ENCODE measurements around the gene ELOVL5.

ELOVL5 gene

DNA sequence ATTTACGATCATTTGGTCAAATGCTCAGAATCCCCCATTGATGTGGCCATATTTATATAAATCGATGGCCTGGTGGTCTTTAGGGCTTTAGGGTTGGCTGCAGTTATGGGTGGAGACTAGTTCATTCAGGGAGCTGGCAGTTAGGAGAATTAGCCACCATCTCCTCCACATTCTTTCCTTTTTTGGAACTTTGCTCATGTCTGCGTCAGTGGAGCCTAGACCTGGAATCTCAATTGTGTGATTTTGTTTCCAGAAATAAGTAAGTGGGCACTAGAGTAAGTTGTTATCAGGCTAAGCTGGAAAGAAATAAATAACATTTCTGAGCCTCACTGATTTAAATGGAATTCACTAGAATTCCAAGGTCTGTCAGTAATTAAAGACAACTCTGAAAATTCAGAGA is 29.0 kb upstream of the ELOVL5 start:
- TF ChIP-seq FOXM1 (IDR thresholded peaks at IDR 0.05; ENCODE audit: borderline replicate concordance, low read depth) (no peak), ZBTB7A (IDR thresholded peaks at IDR 0.05; ENCODE audit: low read depth) (no peak), EGR1 (IDR thresholded peaks at IDR 0.05) (no peak), RAD21 (IDR thresholded peaks at IDR 0.05; ENCODE audit: low read depth) (no peak), NFIC (IDR thresholded peaks at IDR 0.05) (no peak), TAF1 (IDR thresholded peaks at IDR 0.05; ENCODE audit: low read depth) (no peak), TEAD4 (IDR thresholded peaks at IDR 0.05) (no peak), YY1 (IDR thresholded peaks at IDR 0.05; ENCODE audit: low read depth) (no peak)
- TF ChIP-seq, protein P1, sequence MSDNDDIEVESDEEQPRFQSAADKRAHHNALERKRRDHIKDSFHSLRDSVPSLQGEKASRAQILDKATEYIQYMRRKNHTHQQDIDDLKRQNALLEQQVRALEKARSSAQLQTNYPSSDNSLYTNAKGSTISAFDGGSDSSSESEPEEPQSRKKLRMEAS (IDR thresholded peaks at IDR 0.05): no peak

- TF ChIP-seq RAD21 (IDR thresholded peaks at IDR 0.05; ENCODE audit: low read depth) (no peak), EGR1 (IDR thresholded peaks at IDR 0.05) (no peak), CREB1 (IDR thresholded peaks at IDR 0.05; ENCODE audit: low read depth) (no peak), YY1 (IDR thresholded peaks at IDR 0.05; ENCODE audit: low read depth) (no peak), TCF12 (IDR thresholded peaks at IDR 0.05; ENCODE audit: low read depth) (no peak), EP300 (IDR thresholded peaks at IDR 0.05; ENCODE audit: borderline replicate concordance) (no peak), CEBPB (IDR thresholded peaks at IDR 0.05) (no peak), TEAD4 (IDR thresholded peaks at IDR 0.05) (no peak), ZBTB7A (IDR thresholded peaks at IDR 0.05; ENCODE audit: low read depth) (no peak), FOXM1 (IDR thresholded peaks at IDR 0.05; ENCODE audit: borderline replicate concordance, low read depth) (no peak), NFIC (IDR thresholded peaks at IDR 0.05) (no peak), TAF1 (IDR thresholded peaks at IDR 0.05; ENCODE audit: low read depth) (no peak)
- TF ChIP-seq, protein P1 (IDR thresholded peaks at IDR 0.05): no peak
- TF ChIP-seq, protein P2, sequence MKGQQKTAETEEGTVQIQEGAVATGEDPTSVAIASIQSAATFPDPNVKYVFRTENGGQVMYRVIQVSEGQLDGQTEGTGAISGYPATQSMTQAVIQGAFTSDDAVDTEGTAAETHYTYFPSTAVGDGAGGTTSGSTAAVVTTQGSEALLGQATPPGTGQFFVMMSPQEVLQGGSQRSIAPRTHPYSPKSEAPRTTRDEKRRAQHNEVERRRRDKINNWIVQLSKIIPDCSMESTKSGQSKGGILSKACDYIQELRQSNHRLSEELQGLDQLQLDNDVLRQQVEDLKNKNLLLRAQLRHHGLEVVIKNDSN (IDR thresholded peaks at IDR 0.05): no peak
These were observed 28.5 kb upstream of the ELOVL5 start for GRCh38 chr6:53377289-53377688.

DNA sequence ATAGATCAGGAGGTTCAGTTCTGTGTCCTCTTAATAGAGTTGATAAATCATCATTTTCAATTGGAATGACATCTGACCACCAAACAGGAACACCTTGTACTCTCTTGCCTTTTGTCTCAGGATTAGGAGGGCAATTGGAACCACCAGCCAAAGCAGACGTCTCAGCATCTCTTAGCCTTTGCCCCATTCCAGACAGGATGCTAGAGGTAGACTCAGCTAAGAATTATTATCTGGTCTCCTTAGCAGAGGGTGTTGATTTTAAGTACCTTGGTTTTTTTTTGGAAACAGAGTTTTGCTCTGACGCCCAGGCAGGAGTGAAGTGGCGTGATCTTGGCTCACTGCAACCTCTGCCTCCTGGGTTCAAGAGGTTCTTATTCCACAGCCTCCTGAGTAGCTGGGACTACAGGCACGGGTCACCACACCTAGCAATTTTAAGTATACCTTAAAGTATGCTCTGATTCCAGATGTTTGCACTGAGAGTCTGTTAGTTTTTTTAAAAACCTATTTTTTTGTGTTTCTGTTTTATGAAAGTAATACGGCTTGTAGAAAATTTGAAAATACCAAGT is 28.0 kb upstream of the ELOVL5 start:
- TF ChIP-seq TAF1 (IDR thresholded peaks at IDR 0.05; ENCODE audit: low read depth) (no peak), NFIC (IDR thresholded peaks at IDR 0.05) (no peak), FOXM1 (IDR thresholded peaks at IDR 0.05; ENCODE audit: borderline replicate concordance, low read depth) (no peak), ZBTB7A (IDR thresholded peaks at IDR 0.05; ENCODE audit: low read depth) (no peak), TCF12 (IDR thresholded peaks at IDR 0.05; ENCODE audit: low read depth) (no peak), RAD21 (IDR thresholded peaks at IDR 0.05; ENCODE audit: low read depth) (no peak), YY1 (IDR thresholded peaks at IDR 0.05; ENCODE audit: low read depth) (no peak), EGR1 (IDR thresholded peaks at IDR 0.05) (no peak), CREB1 (IDR thresholded peaks at IDR 0.05; ENCODE audit: low read depth) (no peak)
- TF ChIP-seq, protein P2 (IDR thresholded peaks at IDR 0.05): no peak

- TF ChIP-seq ZBTB7A (IDR thresholded peaks at IDR 0.05; ENCODE audit: low read depth): no peak
- no peak for TF ChIP-seq TCF12 (IDR thresholded peaks at IDR 0.05; ENCODE audit: low read depth)
- no peak for TF ChIP-seq REST (IDR thresholded peaks at IDR 0.05; ENCODE audit: low read depth)
- TF ChIP-seq TEAD4 (IDR thresholded peaks at IDR 0.05): no peak
- TF ChIP-seq NFIC (IDR thresholded peaks at IDR 0.05): no peak
These were observed 27.1 kb upstream of the ELOVL5 start for GRCh38 chr6:53375847-53376246.

GRCh38 chr6:53373638-53374037 is 24.9 kb upstream of the ELOVL5 start:
- TF ChIP-seq TEAD4 (IDR thresholded peaks at IDR 0.05) (no peak), NFIC (IDR thresholded peaks at IDR 0.05) (no peak), TCF12 (IDR thresholded peaks at IDR 0.05; ENCODE audit: low read depth) (no peak), CEBPB (IDR thresholded peaks at IDR 0.05) (no peak), REST (IDR thresholded peaks at IDR 0.05; ENCODE audit: low read depth) (no peak), FOXM1 (IDR thresholded peaks at IDR 0.05; ENCODE audit: borderline replicate concordance, low read depth) (no peak), EP300 (IDR thresholded peaks at IDR 0.05; ENCODE audit: borderline replicate concordance) (no peak), EGR1 (IDR thresholded peaks at IDR 0.05) (no peak), YY1 (IDR thresholded peaks at IDR 0.05; ENCODE audit: low read depth) (no peak), TAF1 (IDR thresholded peaks at IDR 0.05; ENCODE audit: low read depth) (no peak), ZBTB7A (IDR thresholded peaks at IDR 0.05; ENCODE audit: low read depth) (no peak), RAD21 (IDR thresholded peaks at IDR 0.05; ENCODE audit: low read depth) (no peak), CREB1 (IDR thresholded peaks at IDR 0.05; ENCODE audit: low read depth) (no peak)
- TF ChIP-seq, protein P1 (IDR thresholded peaks at IDR 0.05): no peak
- TF ChIP-seq, protein P2 (IDR thresholded peaks at IDR 0.05): no peak

Data from Ishikawa (cell line).